K562 (cell line): Measurements from ENCODE around the gene IMP4. TPM values are rescaled to one million over a fixed set of nuclear protein-coding genes. Genes with fewer than 3 reads are reported as not detected.

Source experiments
- BCOR ChIP-seq: fragments of 450-650 bp; IDR thresholded peaks from 2 replicates; pipeline ENCODE4 v1.6.1; 2016
- BRCA1 ChIP-seq, 2 experiments: fragments of 450-650 bp in 1 of 2; sonication (generic) in 1 of 2; formaldehyde crosslinking in 1 of 2; IDR thresholded peaks; 2 replicates each; pipeline versions ENCODE4 v1.5.0 to v1.6.1; 2017 to 2020; ENCODE audit warnings: mild to moderate bottlenecking in 1 of 2, missing genetic modification reagents in 1 of 2
- DPF2 ChIP-seq: fragments of 450-650 bp; IDR thresholded peaks from 2 replicates; pipeline ENCODE4 v1.6.1; 2016
- ESRRB ChIP-seq: fragments of 250-450 bp; sonication (Bioruptor Pico); IDR thresholded peaks from 2 replicates; pipeline ENCODE4 v1.5.0; 2020; ENCODE audit warnings: mild to moderate bottlenecking, moderate library complexity, borderline replicate concordance
- FOSL1 ChIP-seq: fragments of 200-800 bp; sonication (Bioruptor generic); conservative IDR thresholded peaks from 2 replicates; pipeline ENCODE4 v1.6.1; 2016; ENCODE audit warnings: missing genetic modification characterization, missing compliant biosample characterization
- GABPB1 ChIP-seq: sonication (generic); formaldehyde crosslinking; IDR thresholded peaks from 2 replicates; pipeline ENCODE4 v1.8.0; 2022; ENCODE audit warnings: mild to moderate bottlenecking, missing genetic modification reagents
- HDAC8 ChIP-seq: fragments of 450-650 bp; IDR thresholded peaks from 2 replicates; pipeline ENCODE4 v1.6.1; 2016; ENCODE audit warnings: mild to moderate bottlenecking, missing genetic modification characterization, moderate library complexity, missing compliant biosample characterization
- HNRNPLL ChIP-seq: fragments of 200-400 bp; formaldehyde crosslinking; IDR thresholded peaks from 2 replicates; pipeline ENCODE4 v1.6.1; 2017; ENCODE audit warnings: low read length, low read depth, mild to moderate bottlenecking; ENCODE audit not compliant: poor library complexity, severe bottlenecking
- JUND ChIP-seq, 2 experiments: IDR thresholded peaks; 2 replicates in 1 of 2; 3 replicates in 1 of 2; pipeline ENCODE4 v1.6.1; 2011; ENCODE audit warnings: borderline replicate concordance in 2 of 2, low read depth in 2 of 2, low read length in 2 of 2, improper control_type of control experiment in 1 of 2, missing biosample characterization in 1 of 2, missing genetic modification characterization in 1 of 2, missing genetic modification reagents in 1 of 2
- NCOR1 ChIP-seq: fragments of 450-650 bp; IDR thresholded peaks from 2 replicates; pipeline ENCODE4 v1.6.1; 2016; ENCODE audit warnings: mild to moderate bottlenecking, moderate library complexity
- PHF20 ChIP-seq: fragments of 450-650 bp; IDR thresholded peaks from 2 replicates; pipeline ENCODE4 v1.6.1; 2018; ENCODE audit not compliant: partially characterized antibody
- RBBP5 ChIP-seq: fragments of 200-600 bp; sonication (generic); IDR thresholded peaks from 2 replicates; pipeline ENCODE4 v1.6.1; 2012; ENCODE audit warnings: borderline replicate concordance, mild to moderate bottlenecking, low read length, control low read depth, inconsistent platforms; ENCODE audit not compliant: insufficient read depth, poor library complexity, severe bottlenecking
- RNF2 ChIP-seq: sonication (generic); IDR thresholded peaks from 2 replicates; pipeline ENCODE4 v1.6.1; 2016
- RUNX1 ChIP-seq: sonication (generic); IDR thresholded peaks from 2 replicates; pipeline ENCODE4 v1.6.1; 2016; ENCODE audit warnings: antibody characterized with exemption, low read depth
- TAF7 ChIP-seq: fragments of 450-650 bp; IDR thresholded peaks from 2 replicates; pipeline ENCODE4 v1.6.1; 2016; ENCODE audit warnings: missing genetic modification characterization, missing compliant biosample characterization
- TAL1 ChIP-seq: fragments of 450-650 bp; IDR thresholded peaks from 2 replicates; pipeline ENCODE4 v1.6.1; 2016; ENCODE audit warnings: mild to moderate bottlenecking
- TBL1XR1 ChIP-seq, 2 experiments: IDR thresholded peaks; 2 replicates each; pipeline ENCODE4 v1.6.1; 2012; ENCODE audit warnings: improper control_type of control experiment in 2 of 2, low read length in 2 of 2, mild to moderate bottlenecking in 1 of 2
- TCF3 ChIP-seq: sonication (generic); formaldehyde crosslinking; IDR thresholded peaks from 2 replicates; pipeline ENCODE4 v1.4.0; 2020; ENCODE audit warnings: mild to moderate bottlenecking, missing genetic modification reagents
- TRIM24 ChIP-seq, 2 experiments: fragments of 450-650 bp; IDR thresholded peaks; 2 replicates each; pipeline ENCODE4 v1.6.1; 2016
- ZNF3 ChIP-seq: fragments of 250-450 bp; sonication (Bioruptor Pico); IDR thresholded peaks from 2 replicates; pipeline ENCODE4 v1.5.0; 2021; ENCODE audit warnings: mild to moderate bottlenecking, moderate library complexity
- ZNF79 ChIP-seq: fragments of 250-450 bp; sonication (Bioruptor Pico); IDR thresholded peaks from 2 replicates; pipeline ENCODE4 v1.4.0; 2020; ENCODE audit warnings: low read depth, mild to moderate bottlenecking, moderate library complexity
- polyA plus RNA-seq, 8 experiments: library from polyadenylated mRNA; depleted of rRNA in 4 of 8; stranded (reverse) in 5 of 8; unstranded in 3 of 8; fragments of >200 nt; fragmentation: Nextera tagmentation in 2 of 8; fragmentation: Illumina TruSeq in 1 of 8; extraction: Ambion mirVana in 2 of 8; extraction: Trizol in 1 of 8; gene quantifications; 2 replicates each; pipeline versions ENCODE4 v1.2.1 to v1.2.3, GENCODE V29; 2011 to 2014; ENCODE audit warnings: inconsistent platforms in 1 of 8, missing spikeins in 1 of 8
- total RNA-seq, 7 experiments: library from RNA; depleted of rRNA in 6 of 7; stranded (reverse); fragments of >200 nt in 6 of 7; fragmentation: Illumina TruSeq in 2 of 7; extraction: Trizol in 2 of 7; gene quantifications; 2 replicates each; pipeline versions ENCODE4 v1.2.1 to v1.2.3, GENCODE V29; 2011 to 2021; ENCODE audit warnings: low replicate concordance in 1 of 7
- TF ChIP-seq, protein P1 (sequence below): fragments of 450-650 bp; IDR thresholded peaks from 2 replicates; pipeline ENCODE4 v1.6.1; 2014; ENCODE audit warnings: low read depth, mild to moderate bottlenecking, moderate library complexity, borderline replicate concordance
- TF ChIP-seq, protein P2 (sequence below), 2 experiments: IDR thresholded peaks; 2 replicates each; pipeline ENCODE4 v1.6.1; 2012; ENCODE audit warnings: improper control_type of control experiment in 2 of 2, low read depth in 2 of 2, low read length in 2 of 2, borderline replicate concordance in 1 of 2
- TF ChIP-seq, protein P3 (sequence below): sonication (generic); formaldehyde crosslinking; IDR thresholded peaks from 2 replicates; pipeline ENCODE4 v1.8.0; 2022; ENCODE audit warnings: mild to moderate bottlenecking, low read depth, missing genetic modification reagents

The IMP4 gene
- total and polyA plus RNA-seq, 9 of the 15 experiments (the other 6 are each of a cell fraction or from before 2014, with no cell fraction given) = 35.4 to 209 (median 100.0) TPM

DNA sequence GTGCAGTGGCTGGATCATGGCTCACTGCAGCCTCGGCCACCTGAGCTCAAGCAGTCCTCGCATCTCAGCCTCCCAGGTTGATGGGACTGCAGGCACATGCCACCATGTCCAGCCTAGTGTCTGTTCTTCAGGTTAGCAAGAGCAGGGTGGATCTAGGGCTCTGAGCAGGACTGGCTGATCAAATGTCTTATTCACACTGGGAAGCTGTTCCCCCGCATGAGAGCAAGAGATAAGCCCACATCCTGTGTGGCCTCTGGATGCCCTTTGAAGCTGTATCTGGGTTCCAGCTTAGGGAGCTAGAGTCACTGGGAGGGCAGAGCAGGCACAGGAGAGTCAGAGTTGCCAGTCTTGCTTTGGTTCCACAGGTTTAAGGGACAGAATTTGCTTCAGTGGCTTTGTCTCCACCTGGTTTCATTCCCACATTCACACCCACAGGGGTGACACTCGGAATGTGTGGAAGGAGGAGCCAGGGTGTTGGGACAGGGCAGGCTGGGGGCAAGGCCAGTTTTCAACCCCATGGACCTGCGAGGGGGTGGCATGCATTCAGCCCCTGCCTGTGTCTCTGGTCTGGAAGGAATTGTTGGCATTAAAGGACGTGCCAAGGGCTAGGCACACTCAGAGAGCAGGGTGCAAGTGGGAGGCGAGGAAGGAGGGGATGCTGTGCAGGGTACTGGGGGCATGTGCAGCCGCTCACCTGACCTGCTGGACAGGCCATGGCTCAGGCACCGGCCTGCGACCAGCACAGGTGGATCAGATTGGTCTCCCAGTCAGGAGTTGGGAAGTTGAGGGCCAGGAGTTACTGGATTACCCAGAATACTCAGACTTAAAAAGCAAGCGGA lies 37.6 kb downstream of the IMP4 start (continued):
- no peak for TF ChIP-seq TAF7
- TF ChIP-seq PHF20 = no peak
- TF ChIP-seq FOSL1 (tag) = no peak
- no peak for TF ChIP-seq BRCA1 (IDR thresholded peaks at IDR 0.05)
- TF ChIP-seq BRCA1 (CRISPR knock-in tag; IDR thresholded peaks at IDR 0.05) = no peak
- peak; percentile 69 for TF ChIP-seq NCOR1
- TF ChIP-seq RNF2 = peak; percentile 95
- TF ChIP-seq HNRNPLL = no peak
- TF ChIP-seq JUND (IDR thresholded peaks at IDR 0.05; ENCODE audit: borderline replicate concordance, low read depth, low read length) = peak; percentile 60
- TF ChIP-seq JUND (tag; IDR thresholded peaks at IDR 0.05; ENCODE audit: borderline replicate concordance, low read depth, low read length) = peak; percentile 49; the same call in 1 of the 3 replicates
- TF ChIP-seq RBBP5 = no peak
- TF ChIP-seq, protein P1, sequence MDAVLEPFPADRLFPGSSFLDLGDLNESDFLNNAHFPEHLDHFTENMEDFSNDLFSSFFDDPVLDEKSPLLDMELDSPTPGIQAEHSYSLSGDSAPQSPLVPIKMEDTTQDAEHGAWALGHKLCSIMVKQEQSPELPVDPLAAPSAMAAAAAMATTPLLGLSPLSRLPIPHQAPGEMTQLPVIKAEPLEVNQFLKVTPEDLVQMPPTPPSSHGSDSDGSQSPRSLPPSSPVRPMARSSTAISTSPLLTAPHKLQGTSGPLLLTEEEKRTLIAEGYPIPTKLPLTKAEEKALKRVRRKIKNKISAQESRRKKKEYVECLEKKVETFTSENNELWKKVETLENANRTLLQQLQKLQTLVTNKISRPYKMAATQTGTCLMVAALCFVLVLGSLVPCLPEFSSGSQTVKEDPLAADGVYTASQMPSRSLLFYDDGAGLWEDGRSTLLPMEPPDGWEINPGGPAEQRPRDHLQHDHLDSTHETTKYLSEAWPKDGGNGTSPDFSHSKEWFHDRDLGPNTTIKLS = peak; percentile 64; the same call in 1 of the 2 replicates
- no peak for TF ChIP-seq ZNF3
- TF ChIP-seq, protein P2, sequence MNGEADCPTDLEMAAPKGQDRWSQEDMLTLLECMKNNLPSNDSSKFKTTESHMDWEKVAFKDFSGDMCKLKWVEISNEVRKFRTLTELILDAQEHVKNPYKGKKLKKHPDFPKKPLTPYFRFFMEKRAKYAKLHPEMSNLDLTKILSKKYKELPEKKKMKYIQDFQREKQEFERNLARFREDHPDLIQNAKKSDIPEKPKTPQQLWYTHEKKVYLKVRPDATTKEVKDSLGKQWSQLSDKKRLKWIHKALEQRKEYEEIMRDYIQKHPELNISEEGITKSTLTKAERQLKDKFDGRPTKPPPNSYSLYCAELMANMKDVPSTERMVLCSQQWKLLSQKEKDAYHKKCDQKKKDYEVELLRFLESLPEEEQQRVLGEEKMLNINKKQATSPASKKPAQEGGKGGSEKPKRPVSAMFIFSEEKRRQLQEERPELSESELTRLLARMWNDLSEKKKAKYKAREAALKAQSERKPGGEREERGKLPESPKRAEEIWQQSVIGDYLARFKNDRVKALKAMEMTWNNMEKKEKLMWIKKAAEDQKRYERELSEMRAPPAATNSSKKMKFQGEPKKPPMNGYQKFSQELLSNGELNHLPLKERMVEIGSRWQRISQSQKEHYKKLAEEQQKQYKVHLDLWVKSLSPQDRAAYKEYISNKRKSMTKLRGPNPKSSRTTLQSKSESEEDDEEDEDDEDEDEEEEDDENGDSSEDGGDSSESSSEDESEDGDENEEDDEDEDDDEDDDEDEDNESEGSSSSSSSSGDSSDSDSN (IDR thresholded peaks at IDR 0.05; ENCODE audit: borderline replicate concordance in 1 of 2, low read depth in 2 of 2, low read length in 2 of 2) = 0 out of 4 replicates have a peak, but pooled peaks of 1 of the 2 experiments have one; percentile 30
- TF ChIP-seq, protein P3, sequence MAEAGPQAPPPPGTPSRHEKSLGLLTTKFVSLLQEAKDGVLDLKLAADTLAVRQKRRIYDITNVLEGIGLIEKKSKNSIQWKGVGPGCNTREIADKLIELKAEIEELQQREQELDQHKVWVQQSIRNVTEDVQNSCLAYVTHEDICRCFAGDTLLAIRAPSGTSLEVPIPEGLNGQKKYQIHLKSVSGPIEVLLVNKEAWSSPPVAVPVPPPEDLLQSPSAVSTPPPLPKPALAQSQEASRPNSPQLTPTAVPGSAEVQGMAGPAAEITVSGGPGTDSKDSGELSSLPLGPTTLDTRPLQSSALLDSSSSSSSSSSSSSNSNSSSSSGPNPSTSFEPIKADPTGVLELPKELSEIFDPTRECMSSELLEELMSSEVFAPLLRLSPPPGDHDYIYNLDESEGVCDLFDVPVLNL = no peak
- TF ChIP-seq TRIM24 (IDR thresholded peaks at IDR 0.05) = peak in 1 of 2 experiments; percentile 48; a peak in 2 of 4 replicates
- peak; percentile 57 for TF ChIP-seq TAL1
- peak; percentile 92 for TF ChIP-seq DPF2
- TF ChIP-seq ZNF79 (CRISPR knock-in tag) = no peak
- TF ChIP-seq RUNX1 = no peak; the same call in 1 of the 2 replicates
- TF ChIP-seq GABPB1 (CRISPR knock-in tag) = no peak
- TF ChIP-seq ESRRB (CRISPR knock-in tag) = no peak
- peak; percentile 84 for TF ChIP-seq TCF3 (CRISPR knock-in tag)
- TF ChIP-seq TBL1XR1 (IDR thresholded peaks at IDR 0.05; ENCODE audit: low read length in 2 of 2) = no peak; a peak in 1 of 4 replicates
- TF ChIP-seq BCOR = no peak
- no peak for TF ChIP-seq HDAC8
